ENCODE measurements around the gene RPS25. TPM values are rescaled to one million over a fixed set of nuclear protein-coding genes. Genes with fewer than 3 reads are reported as not detected.

The RPS25 gene
- total and polyA plus RNA-seq, 9 of the 15 experiments (the other 6 are each of a cell fraction or from before 2014, with no cell fraction given): 1,553 to 5,486 (median 2,471) TPM

- TF ChIP-seq AFF1 (IDR thresholded peaks at IDR 0.05; ENCODE audit: low read depth in 1 of 2, partially characterized antibody in 2 of 2) (peak in 1 of 2 experiments; percentile 36), NFE2L1 (tag; IDR thresholded peaks at IDR 0.05; ENCODE audit: borderline replicate concordance, low read depth) (no peak), CBFB (CRISPR knock-in tag; IDR thresholded peaks at IDR 0.05) (no peak), MIER1 (IDR thresholded peaks at IDR 0.05; ENCODE audit: low read depth) (no peak), ZNF740 (CRISPR knock-in tag; IDR thresholded peaks at IDR 0.05) (no peak), ZNF740 (tag; IDR thresholded peaks at IDR 0.05) (no peak), MCM3 (IDR thresholded peaks at IDR 0.05) (no peak), SPI1 (IDR thresholded peaks at IDR 0.05; ENCODE audit: borderline replicate concordance, low read depth, low read length) (no peak), PRMT5 (CRISPR knock-in tag; IDR thresholded peaks at IDR 0.05) (no peak), PTRF (tag; IDR thresholded peaks at IDR 0.05) (no peak), LCOR (CRISPR knock-in tag; IDR thresholded peaks at IDR 0.05) (0 out of 2 replicates have a peak, but pooled peaks have one; percentile 49), CC2D1A (IDR thresholded peaks at IDR 0.05) (no peak), ZNF253 (CRISPR knock-in tag; conservative IDR thresholded peaks at IDR 0.05) (no peak)
- TF ChIP-seq, protein P1, sequence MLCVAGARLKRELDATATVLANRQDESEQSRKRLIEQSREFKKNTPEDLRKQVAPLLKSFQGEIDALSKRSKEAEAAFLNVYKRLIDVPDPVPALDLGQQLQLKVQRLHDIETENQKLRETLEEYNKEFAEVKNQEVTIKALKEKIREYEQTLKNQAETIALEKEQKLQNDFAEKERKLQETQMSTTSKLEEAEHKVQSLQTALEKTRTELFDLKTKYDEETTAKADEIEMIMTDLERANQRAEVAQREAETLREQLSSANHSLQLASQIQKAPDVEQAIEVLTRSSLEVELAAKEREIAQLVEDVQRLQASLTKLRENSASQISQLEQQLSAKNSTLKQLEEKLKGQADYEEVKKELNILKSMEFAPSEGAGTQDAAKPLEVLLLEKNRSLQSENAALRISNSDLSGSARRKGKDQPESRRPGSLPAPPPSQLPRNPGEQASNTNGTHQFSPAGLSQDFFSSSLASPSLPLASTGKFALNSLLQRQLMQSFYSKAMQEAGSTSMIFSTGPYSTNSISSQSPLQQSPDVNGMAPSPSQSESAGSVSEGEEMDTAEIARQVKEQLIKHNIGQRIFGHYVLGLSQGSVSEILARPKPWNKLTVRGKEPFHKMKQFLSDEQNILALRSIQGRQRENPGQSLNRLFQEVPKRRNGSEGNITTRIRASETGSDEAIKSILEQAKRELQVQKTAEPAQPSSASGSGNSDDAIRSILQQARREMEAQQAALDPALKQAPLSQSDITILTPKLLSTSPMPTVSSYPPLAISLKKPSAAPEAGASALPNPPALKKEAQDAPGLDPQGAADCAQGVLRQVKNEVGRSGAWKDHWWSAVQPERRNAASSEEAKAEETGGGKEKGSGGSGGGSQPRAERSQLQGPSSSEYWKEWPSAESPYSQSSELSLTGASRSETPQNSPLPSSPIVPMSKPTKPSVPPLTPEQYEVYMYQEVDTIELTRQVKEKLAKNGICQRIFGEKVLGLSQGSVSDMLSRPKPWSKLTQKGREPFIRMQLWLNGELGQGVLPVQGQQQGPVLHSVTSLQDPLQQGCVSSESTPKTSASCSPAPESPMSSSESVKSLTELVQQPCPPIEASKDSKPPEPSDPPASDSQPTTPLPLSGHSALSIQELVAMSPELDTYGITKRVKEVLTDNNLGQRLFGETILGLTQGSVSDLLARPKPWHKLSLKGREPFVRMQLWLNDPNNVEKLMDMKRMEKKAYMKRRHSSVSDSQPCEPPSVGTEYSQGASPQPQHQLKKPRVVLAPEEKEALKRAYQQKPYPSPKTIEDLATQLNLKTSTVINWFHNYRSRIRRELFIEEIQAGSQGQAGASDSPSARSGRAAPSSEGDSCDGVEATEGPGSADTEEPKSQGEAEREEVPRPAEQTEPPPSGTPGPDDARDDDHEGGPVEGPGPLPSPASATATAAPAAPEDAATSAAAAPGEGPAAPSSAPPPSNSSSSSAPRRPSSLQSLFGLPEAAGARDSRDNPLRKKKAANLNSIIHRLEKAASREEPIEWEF (CRISPR knock-in tag; IDR thresholded peaks at IDR 0.05): no peak
- TF ChIP-seq, protein P2, sequence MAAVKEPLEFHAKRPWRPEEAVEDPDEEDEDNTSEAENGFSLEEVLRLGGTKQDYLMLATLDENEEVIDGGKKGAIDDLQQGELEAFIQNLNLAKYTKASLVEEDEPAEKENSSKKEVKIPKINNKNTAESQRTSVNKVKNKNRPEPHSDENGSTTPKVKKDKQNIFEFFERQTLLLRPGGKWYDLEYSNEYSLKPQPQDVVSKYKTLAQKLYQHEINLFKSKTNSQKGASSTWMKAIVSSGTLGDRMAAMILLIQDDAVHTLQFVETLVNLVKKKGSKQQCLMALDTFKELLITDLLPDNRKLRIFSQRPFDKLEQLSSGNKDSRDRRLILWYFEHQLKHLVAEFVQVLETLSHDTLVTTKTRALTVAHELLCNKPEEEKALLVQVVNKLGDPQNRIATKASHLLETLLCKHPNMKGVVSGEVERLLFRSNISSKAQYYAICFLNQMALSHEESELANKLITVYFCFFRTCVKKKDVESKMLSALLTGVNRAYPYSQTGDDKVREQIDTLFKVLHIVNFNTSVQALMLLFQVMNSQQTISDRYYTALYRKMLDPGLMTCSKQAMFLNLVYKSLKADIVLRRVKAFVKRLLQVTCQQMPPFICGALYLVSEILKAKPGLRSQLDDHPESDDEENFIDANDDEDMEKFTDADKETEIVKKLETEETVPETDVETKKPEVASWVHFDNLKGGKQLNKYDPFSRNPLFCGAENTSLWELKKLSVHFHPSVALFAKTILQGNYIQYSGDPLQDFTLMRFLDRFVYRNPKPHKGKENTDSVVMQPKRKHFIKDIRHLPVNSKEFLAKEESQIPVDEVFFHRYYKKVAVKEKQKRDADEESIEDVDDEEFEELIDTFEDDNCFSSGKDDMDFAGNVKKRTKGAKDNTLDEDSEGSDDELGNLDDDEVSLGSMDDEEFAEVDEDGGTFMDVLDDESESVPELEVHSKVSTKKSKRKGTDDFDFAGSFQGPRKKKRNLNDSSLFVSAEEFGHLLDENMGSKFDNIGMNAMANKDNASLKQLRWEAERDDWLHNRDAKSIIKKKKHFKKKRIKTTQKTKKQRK (IDR thresholded peaks at IDR 0.05; ENCODE audit: borderline replicate concordance, low read depth, low read length): no peak
These were observed 44.6 kb upstream of the RPS25 start (continued) for GRCh38 chr11:119062779-119063178.

Data from K562 (cell line).